Suprapubic skin (tissue), 4 donors: ENCODE data around the gene PDCD6IP. TPM values are rescaled to one million over a fixed set of nuclear protein-coding genes. Genes with fewer than 3 reads are reported as not detected.

Source experiments
- DNase-seq, 2 donors: peaks; one replicate each; pipeline ENCODE4 v3.0.0-alpha.2; 2019; ENCODE audit warnings: low spot score in 2 of 2
- H3K27ac ChIP-seq: fragments of 200-600 bp; sonication (generic); one replicate; pipeline ENCODE4 v1.5.1; 2019
- H3K27me3 ChIP-seq: fragments of 200-600 bp; sonication (generic); one replicate; pipeline ENCODE4 v1.5.1; 2019
- H3K36me3 ChIP-seq: fragments of 200-600 bp; sonication (generic); one replicate; pipeline ENCODE4 v1.5.1; 2019
- H3K4me1 ChIP-seq: fragments of 200-600 bp; sonication (generic); one replicate; pipeline ENCODE4 v1.5.1; 2019
- H3K4me3 ChIP-seq: fragments of 200-600 bp; sonication (generic); one replicate; pipeline ENCODE4 v1.5.1; 2019; ENCODE audit warnings: mild to moderate bottlenecking
- H3K9me3 ChIP-seq: fragments of 200-600 bp; sonication (generic); one replicate; pipeline ENCODE4 v1.5.1; 2019
- CTCF ChIP-seq, 2 donors: fragments of 200-600 bp in 1 of 2; fragments of 450-650 bp in 1 of 2; sonication (generic) in 1 of 2; IDR thresholded peaks; one replicate each; pipeline ENCODE4 v1.5.1; 2016 to 2019; ENCODE audit warnings: antibody characterized with exemption in 2 of 2, mild to moderate bottlenecking in 1 of 2, moderate library complexity in 1 of 2
- EP300 ChIP-seq: sonication (generic); formaldehyde crosslinking; IDR thresholded peaks from one replicate; pipeline ENCODE4 v1.6.1; 2017; ENCODE audit warnings: antibody characterized with exemption
- POLR2A ChIP-seq, 2 donors: fragments of 450-650 bp; IDR thresholded peaks; one replicate each; pipeline ENCODE4 v1.6.1; 2017; ENCODE audit warnings: antibody characterized with exemption in 2 of 2, mild to moderate bottlenecking in 2 of 2, moderate library complexity in 2 of 2
- POLR2AphosphoS5 ChIP-seq, 3 donors: sonication (generic); formaldehyde crosslinking; IDR thresholded peaks; one replicate each; pipeline ENCODE4 v1.6.1; 2017; ENCODE audit warnings: antibody characterized with exemption in 3 of 3
- WGBS: methylation state at CpG from one replicate; pipeline ENCODE4 v1.1.5; 2018; 5-methylcytosine and 5-hydroxymethylcytosine counted together
- total RNA-seq, 4 donors: library from RNA; depleted of rRNA; stranded (reverse); fragments of >200 nt; gene quantifications; one replicate each; pipeline ENCODE4 v1.1.0, GENCODE V29; 2016

PDCD6IP gene
- total RNA-seq, 4 donors from 2014 or later, result 117 to 174 (median 135) TPM

- no peak for TF ChIP-seq POLR2A (IDR thresholded peaks at IDR 0.05)
- no peak for TF ChIP-seq EP300
- TF ChIP-seq CTCF (IDR thresholded peaks at IDR 0.05), result no peak
- TF ChIP-seq POLR2AphosphoS5 (IDR thresholded peaks at IDR 0.05), result no peak
- WGBS, result 68% methylated on average over 4 of the region's 4 CpGs
- no peak for DNase-seq
- Histone ChIP-seq H3K4me1 (peaks cover 5% of the 10 kb centered on the region), H3K9me3 (no peaks in the 10 kb centered on the region), H3K27me3 (no peaks in the 10 kb centered on the region), H3K36me3 (no peaks in the 10 kb centered on the region), H3K27ac (no peak overlapping the region), H3K4me3 (no peak overlapping the region)
These were observed 9.1 kb upstream of the PDCD6IP start for GRCh38 chr3:33789183-33789954.

- no peak for TF ChIP-seq EP300
- TF ChIP-seq CTCF (IDR thresholded peaks at IDR 0.05), result no peak
- TF ChIP-seq POLR2AphosphoS5 (IDR thresholded peaks at IDR 0.05), result no peak
- TF ChIP-seq POLR2A (IDR thresholded peaks at IDR 0.05), result no peak
- Histone ChIP-seq H3K9me3 (no peaks in the 10 kb centered on the region), H3K4me3 (no peak overlapping the region), H3K27ac (no peak overlapping the region), H3K36me3 (no peaks in the 10 kb centered on the region), H3K27me3 (no peaks in the 10 kb centered on the region), H3K4me1 (peaks cover 5% of the 10 kb centered on the region)
- DNase-seq, result no peak
- WGBS, result 89% methylated on average over 3 of the region's 3 CpGs
These were observed 8.3 kb upstream of the PDCD6IP start for GRCh38 chr3:33790091-33790490.

GRCh38 chr3:33791477-33792166 is 6.8 kb upstream of the PDCD6IP start:
- no peaks in the 10 kb centered on the region for H3K27me3 ChIP-seq
- no peak overlapping the region for H3K27ac ChIP-seq
- 71% methylated on average over 4 of the region's 4 CpGs for WGBS
- H3K4me3 ChIP-seq, result no peak overlapping the region
- no peak for DNase-seq
- TF ChIP-seq POLR2AphosphoS5 (IDR thresholded peaks at IDR 0.05), result no peak
- no peak for TF ChIP-seq CTCF (IDR thresholded peaks at IDR 0.05)
- no peak for TF ChIP-seq POLR2A (IDR thresholded peaks at IDR 0.05)
- no peak for TF ChIP-seq EP300
- H3K4me1 ChIP-seq, result peaks cover 5% of the 10 kb centered on the region
- H3K9me3 ChIP-seq, result no peaks in the 10 kb centered on the region
- H3K36me3 ChIP-seq, result no peaks in the 10 kb centered on the region

GRCh38 chr3:33792167-33792892 is 6.1 kb upstream of the PDCD6IP start:
- TF ChIP-seq EP300, result no peak
- H3K4me1 ChIP-seq, result peaks cover 2% of the 10 kb centered on the region
- no peak for DNase-seq
- H3K4me3 ChIP-seq, result no peak overlapping the region
- H3K9me3 ChIP-seq, result no peaks in the 10 kb centered on the region
- 85% methylated on average over 5 of the region's 5 CpGs for WGBS
- no peaks in the 10 kb centered on the region for H3K27me3 ChIP-seq
- H3K36me3 ChIP-seq, result no peaks in the 10 kb centered on the region
- H3K27ac ChIP-seq, result no peak overlapping the region

GRCh38 chr3:33795131-33795530 is 3.3 kb upstream of the PDCD6IP start:
- Histone ChIP-seq H3K27me3 (no peaks in the 10 kb centered on the region), H3K27ac (no peak overlapping the region), H3K4me3 (no peak overlapping the region), H3K4me1 (peaks cover 19% of the 10 kb centered on the region), H3K9me3 (no peaks in the 10 kb centered on the region), H3K36me3 (no peaks in the 10 kb centered on the region)
- no peak for TF ChIP-seq POLR2A (IDR thresholded peaks at IDR 0.05)
- no peak for TF ChIP-seq POLR2AphosphoS5 (IDR thresholded peaks at IDR 0.05)
- TF ChIP-seq CTCF (IDR thresholded peaks at IDR 0.05), result no peak
- TF ChIP-seq EP300, result no peak
- no peak for DNase-seq
